GM19193 (cell line): ENCODE measurements around the gene CDK14.

Experiments
- POLR2A ChIP-seq: IDR thresholded peaks from 4 replicates; pipeline ENCODE4 v1.6.1; 2011; ENCODE audit not compliant: insufficient read depth, insufficient read length; ENCODE audit errors: extremely low read depth

CDK14 gene

GRCh38 chr7:90842430-90842788, 246.3 kb downstream of the CDK14 start:
- TF ChIP-seq POLR2A = no peak

GRCh38 chr7:90843472-90843871, 247.4 kb downstream of the CDK14 start:
- TF ChIP-seq POLR2A = no peak

- TF ChIP-seq POLR2A = no peak
Observed at GRCh38 chr7:90844421-90844820, 248.3 kb downstream of the CDK14 start.

- TF ChIP-seq POLR2A = no peak
Observed at GRCh38 chr7:90846192-90846591, 250.1 kb downstream of the CDK14 start.

- TF ChIP-seq POLR2A = no peak
Observed at GRCh38 chr7:90850066-90850465, 253.9 kb downstream of the CDK14 start.

GRCh38 chr7:90850471-90850870, 254.3 kb downstream of the CDK14 start:
- TF ChIP-seq POLR2A = no peak

GRCh38 chr7:90853205-90853604, 257.1 kb downstream of the CDK14 start:
- no peak for TF ChIP-seq POLR2A

- TF ChIP-seq POLR2A = no peak
Observed at GRCh38 chr7:90856351-90857070, 260.4 kb downstream of the CDK14 start.

GRCh38 chr7:90857603-90858002, 261.5 kb downstream of the CDK14 start:
- TF ChIP-seq POLR2A = no peak

GRCh38 chr7:90858546-90858945, 262.4 kb downstream of the CDK14 start:
- TF ChIP-seq POLR2A = no peak

- TF ChIP-seq POLR2A = no peak
Observed at GRCh38 chr7:90859521-90859920, 263.4 kb downstream of the CDK14 start.

- no peak for TF ChIP-seq POLR2A
Observed at GRCh38 chr7:90864088-90864487, 268.0 kb downstream of the CDK14 start.

- no peak for TF ChIP-seq POLR2A
Observed at GRCh38 chr7:90869335-90869734, 273.2 kb downstream of the CDK14 start.

GRCh38 chr7:90876701-90877100, 280.6 kb downstream of the CDK14 start:
- no peak for TF ChIP-seq POLR2A

GRCh38 chr7:90877201-90877600, 281.1 kb downstream of the CDK14 start:
- TF ChIP-seq POLR2A = no peak

- no peak for TF ChIP-seq POLR2A
Observed at GRCh38 chr7:90879924-90880323, 283.8 kb downstream of the CDK14 start.

GRCh38 chr7:90886416-90886815, 290.3 kb downstream of the CDK14 start:
- TF ChIP-seq POLR2A = no peak
